ENCODE results near the gene BCL10. TPM values are rescaled to one million over a fixed set of nuclear protein-coding genes. Genes with fewer than 3 reads are reported as not detected.

Gene BCL10
- total and polyA plus RNA-seq, 8 donors = 25.0 to 33.5 (median 30.8) TPM

- no peak for DNase-seq
These were observed 19.2 kb upstream of the BCL10 start for GRCh38 chr1:85295654-85296053.

GRCh38 chr1:85295006-85295431, 18.6 kb upstream of the BCL10 start:
- Histone ChIP-seq H3K36me3 (no peaks in the 10 kb centered on the region), H3K27me3 (no peaks in the 10 kb centered on the region), H3K27ac (no peak overlapping the region), H3K9me3 (no peaks in the 10 kb centered on the region), H3K4me3 (no peak overlapping the region), H3K4me1 (peaks cover 6 to 19% of the 10 kb centered on the region in 2 donors)
- ATAC-seq (peak; percentile 25), DNase-seq (no peak)
- TF ChIP-seq CTCF (IDR thresholded peaks at IDR 0.05) = no peak
- intact Hi-C loops (cut with DNase I) = no loop called here

More at GRCh38 chr1:85295654-85296053, 19.2 kb upstream of the BCL10 start:
- TF ChIP-seq CTCF (IDR thresholded peaks at IDR 0.05) = no peak
- H3K4me3 ChIP-seq = no peak overlapping the region
- peaks cover 6 to 19% of the 10 kb centered on the region in 2 donors for H3K4me1 ChIP-seq
- no peak for ATAC-seq
- H3K27me3 ChIP-seq = no peaks in the 10 kb centered on the region
- intact Hi-C loops (cut with DNase I) = no loop called here
- no peaks in the 10 kb centered on the region for H3K9me3 ChIP-seq
- H3K27ac ChIP-seq = no peak overlapping the region
- H3K36me3 ChIP-seq = no peaks in the 10 kb centered on the region

- ATAC-seq (no peak), DNase-seq (no peak)
- Histone ChIP-seq H3K27me3 (no peaks in the 10 kb centered on the region), H3K27ac (no peak overlapping the region), H3K36me3 (no peaks in the 10 kb centered on the region), H3K4me3 (no peak overlapping the region), H3K9me3 (no peaks in the 10 kb centered on the region), H3K4me1 (no peaks in the 10 kb centered on the region)
- intact Hi-C loops (cut with DNase I) = no loop called here
- TF ChIP-seq CTCF (IDR thresholded peaks at IDR 0.05) = no peak
These were observed 14.4 kb upstream of the BCL10 start for GRCh38 chr1:85290826-85291225.

- Histone ChIP-seq H3K4me3 (no peak overlapping the region), H3K36me3 (no peaks in the 10 kb centered on the region), H3K9me3 (no peaks in the 10 kb centered on the region), H3K4me1 (no peaks in the 10 kb centered on the region), H3K27ac (no peak overlapping the region), H3K27me3 (no peaks in the 10 kb centered on the region)
- ATAC-seq (no peak), DNase-seq (no peak)
- TF ChIP-seq CTCF (IDR thresholded peaks at IDR 0.05) = no peak
- intact Hi-C loops (cut with DNase I) = no loop called here
These were observed 13.5 kb upstream of the BCL10 start for GRCh38 chr1:85289848-85290335.

GRCh38 chr1:85289207-85289847, 12.9 kb upstream of the BCL10 start:
- no peak for DNase-seq
- no peak for TF ChIP-seq CTCF (IDR thresholded peaks at IDR 0.05)
- no peak overlapping the region for H3K27ac ChIP-seq
- peak; percentile 73 for ATAC-seq
- intact Hi-C loops (cut with DNase I) = no loop called here
- no peaks in the 10 kb centered on the region for H3K9me3 ChIP-seq
- no peak overlapping the region for H3K4me3 ChIP-seq
- no peaks in the 10 kb centered on the region for H3K36me3 ChIP-seq
- H3K27me3 ChIP-seq = no peaks in the 10 kb centered on the region
- no peaks in the 10 kb centered on the region for H3K4me1 ChIP-seq

Measured in left lung (tissue), 10 donors.